Measurements from ENCODE around the gene ALPK1. TPM values are rescaled to one million over a fixed set of nuclear protein-coding genes. Genes with fewer than 3 reads are reported as not detected.
A peak's percentile ranks its signal among the peaks of the same experiment; 100 is the strongest.

Gene ALPK1
- total RNA-seq, 1 experiment from 2014 or later = 0.17 TPM

- Histone ChIP-seq H3K18ac (ENCODE audit: insufficient read length, low read depth, low read length) (no peak overlapping the region), H3K23ac (ENCODE audit: insufficient read length, low read depth, low read length) (no peak overlapping the region), H3K14ac (ENCODE audit: insufficient read depth, low read length) (0 out of 2 replicates have a peak overlapping the region, but pooled peaks have one; percentile 51), H2BK120ac (ENCODE audit: low read depth, low read length, poor library complexity, severe bottlenecking) (no peak overlapping the region), H4K5ac (ENCODE audit: insufficient read length, low read depth, low read length) (no peak overlapping the region), H2BK15ac (ENCODE audit: low read depth, low read length) (no peak overlapping the region), H3K56ac (ENCODE audit: insufficient read length, low read depth, low read length) (no peak overlapping the region), H2BK20ac (ENCODE audit: low read depth, low read length, poor library complexity, severe bottlenecking) (no peak overlapping the region), H3T11ph (ENCODE audit: low read length) (no peak overlapping the region), H3K9me3 (ENCODE audit: control insufficient read depth, low read depth, low read length) (no peaks in the 10 kb centered on the region), H4K8ac (replicated peaks; ENCODE audit: insufficient read length, low read depth, low read length) (no peak overlapping the region), H2BK12ac (ENCODE audit: insufficient read length, low read depth, low read length) (no peak overlapping the region), H2BK5ac (ENCODE audit: insufficient read length, low read length) (no peak overlapping the region), H3K27ac (ENCODE audit: insufficient read length, low read depth, low read length) (no peak overlapping the region), H4K91ac (ENCODE audit: insufficient read length, low read depth, low read length) (no peak overlapping the region), H3K4me2 (ENCODE audit: insufficient read depth, insufficient read length, low read length) (peak overlapping the region; percentile 48), H3K4ac (ENCODE audit: low read depth, low read length) (no peak overlapping the region), H3K79me1 (ENCODE audit: insufficient read depth, low read depth, low read length, poor library complexity, severe bottlenecking) (no peaks in the 10 kb centered on the region), H3K23me2 (ENCODE audit: insufficient read length, low read depth, low read length, poor library complexity, severe bottlenecking) (no peaks in the 10 kb centered on the region), H3K27me3 (ENCODE audit: insufficient read depth, low read length) (peaks cover 4% of the 10 kb centered on the region; the same call in 1 of the 2 replicates), H3K9ac (ENCODE audit: extremely low read depth, insufficient read length, low read length) (no peak overlapping the region), H3K4me1 (ENCODE audit: insufficient read depth, low read length) (no peaks in the 10 kb centered on the region), H4K20me1 (ENCODE audit: control insufficient read depth, insufficient read depth, insufficient read length) (no peaks in the 10 kb centered on the region), H3K79me2 (ENCODE audit: insufficient read depth, low read length) (no peaks in the 10 kb centered on the region), H2AK5ac (ENCODE audit: insufficient read length, low read length) (no peak overlapping the region), H2AFZ (ENCODE audit: low read length) (peak overlapping the region; percentile 44)
- TF ChIP-seq CTCF (conservative IDR thresholded peaks at IDR 0.05) = peak; percentile 76
- peaks cover 9 to 20% of the 10 kb centered on the region in 2 experiments for H3K4me1 Mint-ChIP-seq
- no peaks in the 10 kb centered on the region for H3K9me3 Mint-ChIP-seq
- WGBS (ENCODE audit: extremely low coverage, insufficient read length, low lambda C conversion rate) = no CpG with 5 or more reads among the region's 26 CpGs
- peak; percentile 93 for DNase-seq
- H3K4me3 Mint-ChIP-seq = peak overlapping the region; percentile 44 to 62
- peaks cover 55% of the 10 kb centered on the region for H3K27me3 Mint-ChIP-seq (ENCODE audit: low read depth)
- no peak overlapping the region for H3K27ac Mint-ChIP-seq
- no peaks in the 10 kb centered on the region for H3K36me3 Mint-ChIP-seq (ENCODE audit: insufficient read depth in 1 of 3, low read depth in 3 of 3)
Observed at GRCh38 chr4:112379306-112379705, 82.1 kb downstream of the ALPK1 start.

Measured in H9 (cell line).